ENCODE measurements around the gene CRAMP1.
"Not testable (repeated sequence)": the region's sequence is repeated elsewhere in the genome, so short reads cannot be mapped to it uniquely, and the experiment has no call there.

CRAMP1 gene

GRCh38 chr16:1689853-1690252, 77.7 kb downstream of the CRAMP1 start:
- Histone ChIP-seq H3K4me1 (ENCODE audit: insufficient read depth, low read length) (no peaks in the 10 kb centered on the region), H3K4me3 (ENCODE audit: low read length) (no peak overlapping the region), H2AFZ (ENCODE audit: low read depth, low read length) (no peak overlapping the region), H3K9me3 (ENCODE audit: low read length) (peaks cover 18% of the 10 kb centered on the region), H3K36me3 (ENCODE audit: insufficient read depth, low read length) (peaks cover 94% of the 10 kb centered on the region), H3K27me3 (ENCODE audit: insufficient read depth, low read length) (no peaks in the 10 kb centered on the region)

- peaks cover 92% of the 10 kb centered on the region for H3K36me3 ChIP-seq (ENCODE audit: insufficient read depth, low read length)
- peaks cover 18% of the 10 kb centered on the region for H3K9me3 ChIP-seq (ENCODE audit: low read length)
- H3K4me1 ChIP-seq (ENCODE audit: insufficient read depth, low read length), result no peaks in the 10 kb centered on the region
- H3K27me3 ChIP-seq (ENCODE audit: insufficient read depth, low read length), result no peaks in the 10 kb centered on the region
- no peak overlapping the region for H2AFZ ChIP-seq (ENCODE audit: low read depth, low read length)
- no peak overlapping the region for H3K4me3 ChIP-seq (ENCODE audit: low read length)
Observed at GRCh38 chr16:1690810-1691209, 78.7 kb downstream of the CRAMP1 start.

GRCh38 chr16:1691276-1691675, 79.1 kb downstream of the CRAMP1 start:
- Histone ChIP-seq H3K4me3 (ENCODE audit: low read length) (no peak overlapping the region), H2AFZ (ENCODE audit: low read depth, low read length) (no peak overlapping the region), H3K36me3 (ENCODE audit: insufficient read depth, low read length) (peaks cover 94% of the 10 kb centered on the region), H3K27me3 (ENCODE audit: insufficient read depth, low read length) (no peaks in the 10 kb centered on the region), H3K9me3 (ENCODE audit: low read length) (peaks cover 18% of the 10 kb centered on the region), H3K4me1 (ENCODE audit: insufficient read depth, low read length) (no peaks in the 10 kb centered on the region)

DNA sequence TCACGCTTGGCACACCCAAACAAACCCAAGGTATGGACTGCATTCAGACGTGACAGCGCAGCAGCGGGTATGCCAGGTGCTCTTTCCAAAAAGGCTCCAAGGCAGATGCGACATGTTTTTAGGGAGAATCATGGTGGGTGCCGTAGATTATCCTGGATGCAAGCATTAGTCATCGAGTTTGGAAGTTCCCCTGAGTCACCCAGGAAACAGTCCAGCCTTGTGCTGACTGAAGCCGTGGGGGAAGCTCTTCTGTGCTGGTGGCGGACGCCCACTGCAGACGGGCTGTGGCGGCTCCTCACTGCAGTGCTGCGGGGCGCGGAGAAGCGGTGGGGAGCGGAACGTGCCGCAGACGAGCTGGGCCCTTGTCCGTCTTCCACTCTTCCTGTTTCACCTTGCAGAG, 79.8 kb downstream of the CRAMP1 start:
- Histone ChIP-seq H3K36me3 (ENCODE audit: insufficient read depth, low read length) (peaks cover 93% of the 10 kb centered on the region), H3K27me3 (ENCODE audit: insufficient read depth, low read length) (no peaks in the 10 kb centered on the region)

DNA sequence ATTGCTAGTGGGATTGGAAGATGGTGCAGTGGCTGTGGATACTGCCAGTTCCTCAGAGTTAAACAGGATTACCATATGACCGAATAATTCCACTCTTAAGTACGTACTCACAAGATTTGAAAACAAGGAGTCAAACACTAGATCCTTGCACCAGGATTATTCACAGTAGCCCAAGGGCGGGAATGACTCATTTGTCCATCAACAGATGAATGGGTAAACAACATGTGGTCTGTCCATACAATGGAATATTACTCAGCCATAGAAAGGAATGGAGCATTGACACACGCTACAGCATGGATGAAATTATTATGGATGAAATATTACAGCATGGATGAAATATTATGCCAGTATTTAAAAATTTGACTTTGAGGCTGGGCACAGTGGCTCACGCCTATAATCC, 84.7 kb downstream of the CRAMP1 start:
- no peaks in the 10 kb centered on the region for H3K4me1 ChIP-seq (ENCODE audit: insufficient read depth, low read length)
- H3K27me3 ChIP-seq (ENCODE audit: insufficient read depth, low read length), result no peaks in the 10 kb centered on the region
- peaks cover 93% of the 10 kb centered on the region for H3K36me3 ChIP-seq (ENCODE audit: insufficient read depth, low read length)
- H2AFZ ChIP-seq (ENCODE audit: low read depth, low read length), result no peak overlapping the region
- peaks cover 5% of the 10 kb centered on the region for H3K9me3 ChIP-seq (ENCODE audit: low read length)
- H3K4me3 ChIP-seq (ENCODE audit: low read length), result no peak overlapping the region

More for the DNA sequence above, 79.8 kb downstream of the CRAMP1 start:
- H3K9me3 ChIP-seq (ENCODE audit: low read length), result peaks cover 18% of the 10 kb centered on the region
- H3K4me1 ChIP-seq (ENCODE audit: insufficient read depth, low read length), result no peaks in the 10 kb centered on the region
- H3K4me3 ChIP-seq (ENCODE audit: low read length), result no peak overlapping the region
- H2AFZ ChIP-seq (ENCODE audit: low read depth, low read length), result no peak overlapping the region

DNA sequence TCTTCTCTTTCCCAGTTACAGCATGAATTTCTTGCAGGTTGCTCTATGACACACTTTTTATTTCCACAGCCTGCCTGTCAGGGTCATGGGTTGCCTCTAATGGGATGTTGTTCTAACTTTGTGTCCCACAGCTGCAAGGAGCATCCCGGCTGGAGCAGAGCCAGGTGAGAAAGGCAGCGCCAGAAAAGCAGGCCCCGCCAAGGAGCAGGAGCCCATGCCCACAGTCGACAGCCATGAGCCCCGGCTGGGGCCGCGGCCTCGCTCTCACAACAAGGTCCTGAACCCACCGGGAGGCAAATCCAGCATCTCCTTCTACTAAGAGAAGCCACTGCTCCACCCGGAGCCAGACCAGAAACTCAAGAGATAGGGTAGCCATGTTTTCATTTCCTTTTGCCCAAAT, 86.5 kb downstream of the CRAMP1 start:
- Histone ChIP-seq H3K9me3 (ENCODE audit: low read length) (peaks cover 1% of the 10 kb centered on the region), H3K4me1 (ENCODE audit: insufficient read depth, low read length) (no peaks in the 10 kb centered on the region), H3K36me3 (ENCODE audit: insufficient read depth, low read length) (peaks cover 84% of the 10 kb centered on the region), H3K27me3 (ENCODE audit: insufficient read depth, low read length) (no peaks in the 10 kb centered on the region), H3K4me3 (ENCODE audit: low read length) (no peak overlapping the region), H2AFZ (ENCODE audit: low read depth, low read length) (no peak overlapping the region)

DNA sequence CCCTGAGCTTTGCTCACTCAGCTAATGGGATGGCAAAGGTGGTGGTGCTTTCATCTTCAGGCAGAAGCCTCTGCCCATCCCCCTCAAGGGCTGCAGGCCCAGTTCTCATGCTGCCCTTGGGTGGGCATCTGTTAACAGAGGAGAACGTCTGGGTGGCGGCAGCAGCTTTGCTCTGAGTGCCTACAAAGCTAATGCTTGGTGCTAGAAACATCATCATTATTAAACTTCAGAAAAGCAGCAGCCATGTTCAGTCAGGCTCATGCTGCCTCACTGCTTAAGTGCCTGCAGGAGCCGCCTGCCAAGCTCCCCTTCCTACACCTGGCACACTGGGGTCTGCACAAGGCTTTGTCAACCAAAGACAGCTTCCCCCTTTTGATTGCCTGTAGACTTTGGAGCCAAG, 88.1 kb downstream of the CRAMP1 start:
- H2AFZ ChIP-seq (ENCODE audit: low read depth, low read length), result no peak overlapping the region
- H3K4me1 ChIP-seq (ENCODE audit: insufficient read depth, low read length), result peaks cover 5% of the 10 kb centered on the region
- H3K4me3 ChIP-seq (ENCODE audit: low read length), result no peak overlapping the region
- H3K9me3 ChIP-seq (ENCODE audit: low read length), result no peaks in the 10 kb centered on the region
- H3K36me3 ChIP-seq (ENCODE audit: insufficient read depth, low read length), result peaks cover 69% of the 10 kb centered on the region
- H3K27me3 ChIP-seq (ENCODE audit: insufficient read depth, low read length), result no peaks in the 10 kb centered on the region

DNA sequence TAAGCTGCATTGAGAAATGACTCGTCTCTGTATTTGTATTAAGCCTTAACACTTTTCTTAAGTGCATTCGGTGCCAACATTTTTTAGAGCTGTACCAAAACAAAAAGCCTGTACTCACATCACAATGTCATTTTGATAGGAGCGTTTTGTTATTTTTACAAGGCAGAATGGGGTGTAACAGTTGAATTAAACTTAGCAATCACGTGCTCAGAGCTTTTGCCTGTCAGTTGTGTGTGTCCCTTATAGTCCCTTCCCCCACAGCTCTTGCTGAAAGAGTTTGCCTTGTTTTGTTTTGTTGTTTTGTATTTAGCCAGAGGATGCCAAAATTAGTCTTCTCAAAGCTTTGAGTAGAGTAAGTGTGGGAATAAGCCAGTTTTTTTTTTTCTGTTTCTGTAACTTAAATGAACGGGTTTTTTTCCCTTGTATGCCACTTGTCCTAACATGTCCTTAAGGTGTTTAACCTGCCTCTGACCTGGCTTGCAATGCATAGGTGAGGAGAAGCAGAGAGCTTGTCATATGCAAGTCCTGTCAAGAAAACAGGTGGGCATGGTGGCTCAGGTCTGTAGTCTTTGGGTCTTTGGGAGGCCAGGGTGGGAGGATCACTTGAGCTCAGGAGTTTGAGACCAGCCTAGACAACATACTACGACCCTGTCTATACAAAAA, 89.2 kb downstream of the CRAMP1 start:
- H3K9me3 ChIP-seq (ENCODE audit: low read length), result no peaks in the 10 kb centered on the region
- H2AFZ ChIP-seq (ENCODE audit: low read depth, low read length), result no peak overlapping the region
- H3K4me1 ChIP-seq (ENCODE audit: insufficient read depth, low read length), result peaks cover 5% of the 10 kb centered on the region
- no peaks in the 10 kb centered on the region for H3K27me3 ChIP-seq (ENCODE audit: insufficient read depth, low read length)
- peaks cover 62% of the 10 kb centered on the region for H3K36me3 ChIP-seq (ENCODE audit: insufficient read depth, low read length)
- H3K4me3 ChIP-seq (ENCODE audit: low read length), result no peak overlapping the region

- H3K27me3 ChIP-seq (ENCODE audit: insufficient read depth, low read length); H3K9me3 ChIP-seq (ENCODE audit: low read length): not testable (repeated sequence)
- peaks cover 23% of the 10 kb centered on the region for H3K36me3 ChIP-seq (ENCODE audit: insufficient read depth, low read length)
- peak overlapping the region; percentile 94 for H3K4me3 ChIP-seq (ENCODE audit: low read length)
- peak overlapping the region; percentile 15 for H2AFZ ChIP-seq (ENCODE audit: low read depth, low read length)
- H3K4me1 ChIP-seq (ENCODE audit: insufficient read depth, low read length), result peaks cover 21% of the 10 kb centered on the region
Observed at GRCh38 chr16:1705324-1705687, 93.1 kb downstream of the CRAMP1 start.

- H3K36me3 ChIP-seq (ENCODE audit: insufficient read depth, low read length), result peaks cover 17% of the 10 kb centered on the region
- no peaks in the 10 kb centered on the region for H3K9me3 ChIP-seq (ENCODE audit: low read length)
- H3K4me3 ChIP-seq (ENCODE audit: low read length), result peak within 1 kb of the TSS; percentile 94
- H3K4me1 ChIP-seq (ENCODE audit: insufficient read depth, low read length), result peaks cover 21% of the 10 kb centered on the region
- H2AFZ ChIP-seq (ENCODE audit: low read depth, low read length), result peak within 1 kb of the TSS; percentile 15
- H3K27me3 ChIP-seq (ENCODE audit: insufficient read depth, low read length), result no peaks in the 10 kb centered on the region
Observed at GRCh38 chr16:1705688-1706385, 93.7 kb downstream of the CRAMP1 start, which contains the start of gene MAPK8IP3. MAPK8IP3 (plus strand) TSS chr16:1706195; CDS start chr16:1706340, 145 bp downstream.

- H3K36me3 ChIP-seq (ENCODE audit: insufficient read depth, low read length), result peaks cover 10% of the 10 kb centered on the region
- peaks cover 21% of the 10 kb centered on the region for H3K4me1 ChIP-seq (ENCODE audit: insufficient read depth, low read length)
- no peak overlapping the region for H2AFZ ChIP-seq (ENCODE audit: low read depth, low read length)
- H3K9me3 ChIP-seq (ENCODE audit: low read length), result no peaks in the 10 kb centered on the region
- no peaks in the 10 kb centered on the region for H3K27me3 ChIP-seq (ENCODE audit: insufficient read depth, low read length)
- peak overlapping the region; percentile 94 for H3K4me3 ChIP-seq (ENCODE audit: low read length)
Observed at GRCh38 chr16:1706386-1707192, 94.4 kb downstream of the CRAMP1 start.

DNA sequence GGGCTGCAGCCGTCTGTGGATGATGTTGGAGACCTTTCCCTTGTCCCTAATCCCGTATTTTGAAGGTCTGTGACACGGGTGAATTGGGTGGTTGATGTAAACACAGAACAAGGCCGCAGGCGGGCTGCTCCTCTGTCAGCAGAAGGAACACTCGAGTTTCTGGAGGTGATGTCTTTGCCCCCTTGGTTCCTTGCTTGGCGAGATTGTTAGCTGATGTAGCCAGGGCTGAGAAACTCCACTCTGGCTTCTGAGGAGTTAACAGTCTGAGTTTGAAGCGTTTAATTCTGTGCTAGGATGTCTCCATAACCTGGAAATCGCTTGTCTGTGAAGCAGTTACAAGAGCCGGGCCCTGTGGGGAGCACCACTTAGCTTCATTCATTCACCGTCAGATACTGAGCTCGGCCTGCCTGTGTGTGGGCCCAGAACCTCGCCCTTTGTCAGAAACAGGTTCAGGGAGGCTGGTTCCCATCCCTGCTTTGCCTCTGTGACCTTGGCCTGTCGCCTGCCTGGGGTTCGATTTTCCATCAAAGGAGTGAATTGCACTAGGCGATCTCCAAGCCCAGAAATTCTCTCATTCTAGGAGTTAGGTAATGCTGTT, 95.1 kb downstream of the CRAMP1 start:
- Histone ChIP-seq H3K36me3 (ENCODE audit: insufficient read depth, low read length) (peaks cover 5% of the 10 kb centered on the region), H3K4me3 (ENCODE audit: low read length) (peak overlapping the region; percentile 94), H3K27me3 (ENCODE audit: insufficient read depth, low read length) (no peaks in the 10 kb centered on the region), H2AFZ (ENCODE audit: low read depth, low read length) (no peak overlapping the region), H3K4me1 (ENCODE audit: insufficient read depth, low read length) (peaks cover 21% of the 10 kb centered on the region), H3K9me3 (ENCODE audit: low read length) (no peaks in the 10 kb centered on the region)

Data from neuron (in vitro differentiated cells).